ENCODE measurements around the gene LCN12. TPM values are rescaled to one million over a fixed set of nuclear protein-coding genes. Genes with fewer than 3 reads are reported as not detected.

LCN12 gene
- total RNA-seq, 1 donor from 2014 or later, result not detected

GRCh38 chr9:136991993-136992818 lies 40.1 kb downstream of the LCN12 start, which contains the start of gene PAXX:
PAXX (plus strand) TSS chr9:136992422; CDS start chr9:136992444, 22 bp downstream.
- Mint-ChIP-seq H3K27me3 (ENCODE audit: low read depth, unreplicated experiment) (peaks cover 31% of the 10 kb centered on the region), H3K9me3 (ENCODE audit: unreplicated experiment) (peaks cover 5% of the 10 kb centered on the region), H3K36me3 (ENCODE audit: low read depth, unreplicated experiment) (peaks cover 5% of the 10 kb centered on the region), H3K4me1 (ENCODE audit: low read depth, unreplicated experiment) (no peaks in the 10 kb centered on the region), H3K27ac (ENCODE audit: unreplicated experiment) (peak within 1 kb of the TSS; percentile 58), H3K4me3 (ENCODE audit: unreplicated experiment) (peak within 1 kb of the TSS; percentile 82)
- Histone ChIP-seq H4K20me1 (ENCODE audit: insufficient read depth, low read length) (peaks cover 12% of the 10 kb centered on the region), H3K9ac (ENCODE audit: low read length) (peak within 1 kb of the TSS; percentile 75), H3K27ac (ENCODE audit: low read depth, low read length) (no peak within 1 kb of the TSS), H3K79me2 (ENCODE audit: insufficient read depth, low read length) (peaks cover 13% of the 10 kb centered on the region), H3K4me3 (ENCODE audit: insufficient read depth, low read depth, low read length) (peak within 1 kb of the TSS; percentile 76), H3K4me1 (ENCODE audit: insufficient read depth, low read length) (peaks cover 29% of the 10 kb centered on the region), H2AFZ (ENCODE audit: low read depth, low read length) (peak within 1 kb of the TSS; percentile 79), H3K4me2 (ENCODE audit: low read length) (peak within 1 kb of the TSS; percentile 97), H3K36me3 (ENCODE audit: insufficient read depth, low read length) (no peaks in the 10 kb centered on the region), H3K9me3 (ENCODE audit: insufficient read depth, low read depth, low read length) (peaks cover 6% of the 10 kb centered on the region), H3K27me3 (ENCODE audit: insufficient read depth, low read length) (no peaks in the 10 kb centered on the region)
- DNase-seq (ENCODE audit: low read depth), result peak; percentile 71
- no peak for FAIRE-seq
- TF ChIP-seq EZH2 (IDR thresholded peaks at IDR 0.05; ENCODE audit: insufficient read depth, low read length) (no peak), CTCF (IDR thresholded peaks at IDR 0.05; ENCODE audit: insufficient read depth, low read depth, low read length) (no peak)

GRCh38 chr9:136992819-136993369 lies 40.8 kb downstream of the LCN12 start:
- no peaks in the 10 kb centered on the region for H3K27me3 ChIP-seq (ENCODE audit: insufficient read depth, low read length)
- H3K4me3 ChIP-seq (ENCODE audit: insufficient read depth, low read depth, low read length), result peak overlapping the region; percentile 76
- no peak for TF ChIP-seq EZH2 (IDR thresholded peaks at IDR 0.05; ENCODE audit: insufficient read depth, low read length)
- peaks cover 36% of the 10 kb centered on the region for H3K4me1 ChIP-seq (ENCODE audit: insufficient read depth, low read length)
- Mint-ChIP-seq H3K36me3 (ENCODE audit: low read depth, unreplicated experiment) (peaks cover 3% of the 10 kb centered on the region), H3K4me1 (ENCODE audit: low read depth, unreplicated experiment) (no peaks in the 10 kb centered on the region), H3K27me3 (ENCODE audit: low read depth, unreplicated experiment) (peaks cover 26% of the 10 kb centered on the region), H3K9me3 (ENCODE audit: unreplicated experiment) (peaks cover 5% of the 10 kb centered on the region), H3K4me3 (ENCODE audit: unreplicated experiment) (peak overlapping the region; percentile 82), H3K27ac (ENCODE audit: unreplicated experiment) (no peak overlapping the region)
- FAIRE-seq (no peak), DNase-seq (ENCODE audit: low read depth) (no peak)
- H2AFZ ChIP-seq (ENCODE audit: low read depth, low read length), result peak overlapping the region; percentile 79
- no peak overlapping the region for H3K27ac ChIP-seq (ENCODE audit: low read depth, low read length)
- H4K20me1 ChIP-seq (ENCODE audit: insufficient read depth, low read length), result peaks cover 12% of the 10 kb centered on the region
- no peaks in the 10 kb centered on the region for H3K36me3 ChIP-seq (ENCODE audit: insufficient read depth, low read length)
- H3K79me2 ChIP-seq (ENCODE audit: insufficient read depth, low read length), result peaks cover 13% of the 10 kb centered on the region
- H3K9ac ChIP-seq (ENCODE audit: low read length), result peak overlapping the region; percentile 75
- H3K9me3 ChIP-seq (ENCODE audit: insufficient read depth, low read depth, low read length), result peaks cover 6% of the 10 kb centered on the region
- peak overlapping the region; percentile 97 for H3K4me2 ChIP-seq (ENCODE audit: low read length)

- Histone ChIP-seq H3K36me3 (ENCODE audit: insufficient read depth, low read length) (no peaks in the 10 kb centered on the region), H3K9ac (ENCODE audit: low read length) (no peak overlapping the region), H3K27me3 (ENCODE audit: insufficient read depth, low read length) (no peaks in the 10 kb centered on the region), H2AFZ (ENCODE audit: low read depth, low read length) (no peak overlapping the region), H3K27ac (ENCODE audit: low read depth, low read length) (no peak overlapping the region), H3K9me3 (ENCODE audit: insufficient read depth, low read depth, low read length) (peaks cover 6% of the 10 kb centered on the region), H3K4me3 (ENCODE audit: insufficient read depth, low read depth, low read length) (no peak overlapping the region), H3K4me1 (ENCODE audit: insufficient read depth, low read length) (peaks cover 40% of the 10 kb centered on the region), H3K4me2 (ENCODE audit: low read length) (no peak overlapping the region), H3K79me2 (ENCODE audit: insufficient read depth, low read length) (peaks cover 13% of the 10 kb centered on the region), H4K20me1 (ENCODE audit: insufficient read depth, low read length) (peaks cover 12% of the 10 kb centered on the region)
- H3K4me3 Mint-ChIP-seq (ENCODE audit: unreplicated experiment), result peak overlapping the region; percentile 82
- peaks cover 3% of the 10 kb centered on the region for H3K36me3 Mint-ChIP-seq (ENCODE audit: low read depth, unreplicated experiment)
- no peak overlapping the region for H3K27ac Mint-ChIP-seq (ENCODE audit: unreplicated experiment)
- TF ChIP-seq CTCF (IDR thresholded peaks at IDR 0.05; ENCODE audit: insufficient read depth, low read depth, low read length) (no peak), EZH2 (IDR thresholded peaks at IDR 0.05; ENCODE audit: insufficient read depth, low read length) (no peak)
- H3K9me3 Mint-ChIP-seq (ENCODE audit: unreplicated experiment), result peaks cover 5% of the 10 kb centered on the region
- H3K27me3 Mint-ChIP-seq (ENCODE audit: low read depth, unreplicated experiment), result peaks cover 17% of the 10 kb centered on the region
- H3K4me1 Mint-ChIP-seq (ENCODE audit: low read depth, unreplicated experiment), result peaks cover 3% of the 10 kb centered on the region
- no peak for DNase-seq (ENCODE audit: low read depth)
- FAIRE-seq, result no peak
Measured at GRCh38 chr9:136994180-136994887, 42.3 kb downstream of the LCN12 start.

Data from astrocyte (in vitro differentiated cells and primary cell).